H1 (cell line): Measurements from ENCODE around the gene COL21A1. TPM values are rescaled to one million over a fixed set of nuclear protein-coding genes. Genes with fewer than 3 reads are reported as not detected.
"Not testable (repeated sequence)": the region's sequence is repeated elsewhere in the genome, so short reads cannot be mapped to it uniquely, and the experiment has no call there.

Experiments
- CTCF ChIA-PET: fragments of 300-600 bp; sonication (Branson Sonifier 250); formaldehyde crosslinking; loops from one replicate; lab custom pipeline; 2021; ENCODE audit not compliant: partially characterized antibody; lab: Charles Lee
- POLR2A ChIA-PET: fragments of 300-600 bp; sonication (Branson Sonifier 250); formaldehyde crosslinking; loops from one replicate; lab custom pipeline; 2021; ENCODE audit warnings: inconsistent platforms; ENCODE audit not compliant: partially characterized antibody; lab: Charles Lee
- DNase-seq, 2 experiments: peaks; one replicate each; pipeline versions ENCODE4 v3.0.0 to v3.0.0-alpha.2; 2010 to 2022; ENCODE audit warnings: low spot score in 2 of 2, low read depth in 1 of 2, mixed read lengths in 1 of 2
- FAIRE-seq: peaks from 2 replicates; lab custom pipeline; 2011; peaks lifted over from hg19 to GRCh38; lab: Jason Lieb, UNC
- H2AFZ ChIP-seq: 2 replicates; pipeline ENCODE4 v1.8.1; 2012; ENCODE audit warnings: low read length, inconsistent platforms
- H2AK5ac ChIP-seq: 2 replicates; pipeline ENCODE4 v1.6.1; 2013; ENCODE audit warnings: low read depth, low read length
- H2BK120ac ChIP-seq: replicated peaks from 2 replicates; pipeline ENCODE3; 2013; ENCODE audit warnings: low read depth, low read length, inconsistent platforms
- H2BK12ac ChIP-seq: 2 replicates; pipeline ENCODE4 v1.6.1; 2013; ENCODE audit warnings: low read depth, low read length
- H2BK15ac ChIP-seq: 2 replicates; pipeline ENCODE4 v1.6.1; 2013; ENCODE audit warnings: low read length
- H2BK20ac ChIP-seq: 2 replicates; pipeline ENCODE4 v1.6.1; 2013; ENCODE audit warnings: low read length
- H2BK5ac ChIP-seq: 2 replicates; pipeline ENCODE4 v1.6.1; 2013; ENCODE audit warnings: low read depth, low read length
- H3K14ac ChIP-seq: 2 replicates; pipeline ENCODE4 v1.6.1; 2013; ENCODE audit warnings: inconsistent platforms; ENCODE audit not compliant: insufficient read length
- H3K18ac ChIP-seq: 2 replicates; pipeline ENCODE4 v1.6.1; 2013; ENCODE audit warnings: low read length; ENCODE audit errors: extremely low read depth
- H3K23ac ChIP-seq: 2 replicates; pipeline ENCODE4 v1.6.1; 2013; ENCODE audit warnings: inconsistent platforms; ENCODE audit not compliant: insufficient read length
- H3K23me2 ChIP-seq: 2 replicates; pipeline ENCODE4 v1.6.1; 2013; ENCODE audit warnings: low read depth, low read length
- H3K27ac ChIP-seq: 2 replicates; pipeline ENCODE4 v1.6.1; 2011; ENCODE audit warnings: low read depth, low read length, inconsistent platforms
- H3K27me3 ChIP-seq, 4 experiments: replicated peaks in 1 of 4; 1 replicate in 1 of 4; 2 replicates in 3 of 4; pipeline versions ENCODE4 v1.6.1 to v1.8.1; 2011 to 2013; ENCODE audit warnings: low read length in 3 of 4, mild to moderate bottlenecking in 3 of 4, inconsistent platforms in 2 of 4, mixed read lengths in 2 of 4, moderate library complexity in 1 of 4; ENCODE audit not compliant: control insufficient read depth in 3 of 4, insufficient read depth in 3 of 4; ENCODE audit errors: extremely low read depth in 1 of 4
- H3K36me3 ChIP-seq, 4 experiments: 2 replicates each; pipeline versions ENCODE4 v1.6.1 to v1.8.1; 2011 to 2013; ENCODE audit warnings: mild to moderate bottlenecking in 4 of 4, low read length in 3 of 4, moderate library complexity in 2 of 4, control low read depth in 1 of 4, inconsistent platforms in 1 of 4; ENCODE audit not compliant: insufficient read depth in 4 of 4, control insufficient read depth in 2 of 4
- H3K4ac ChIP-seq: replicated peaks from 2 replicates; pipeline ENCODE3; 2013; ENCODE audit warnings: low read length, low read depth, mixed read lengths, inconsistent platforms; ENCODE audit not compliant: insufficient read length
- H3K4me1 ChIP-seq, 4 experiments: replicated peaks in 1 of 4; 1 replicate in 1 of 4; 2 replicates in 3 of 4; pipeline versions ENCODE4 v1.6.1 to v1.8.1; 2011 to 2013; ENCODE audit warnings: low read length in 3 of 4, inconsistent platforms in 2 of 4, mixed read lengths in 1 of 4; ENCODE audit not compliant: insufficient read depth in 4 of 4, control insufficient read depth in 3 of 4
- H3K4me2 ChIP-seq, 2 experiments: 2 replicates each; pipeline versions ENCODE4 v1.6.1 to v1.8.1; 2011 to 2013; ENCODE audit warnings: low read depth in 2 of 2, low read length in 2 of 2, control low read depth in 1 of 2, inconsistent platforms in 1 of 2, mild to moderate bottlenecking in 1 of 2; ENCODE audit not compliant: insufficient read depth in 1 of 2
- H3K4me3 ChIP-seq, 4 experiments: fragments of 200-600, 300-600 bp in 1 of 4; sonication (generic), shearing (Covaris generic), sonication (Bioruptor Twin) in 1 of 4; 2 replicates each; pipeline versions ENCODE4 v1.5.1 to v1.8.1; 2011 to 2016; ENCODE audit warnings: low read length in 4 of 4, low read depth in 3 of 4, control low read depth in 2 of 4, inconsistent platforms in 2 of 4, mild to moderate bottlenecking in 2 of 4, mixed read lengths in 1 of 4, moderate library complexity in 1 of 4; ENCODE audit not compliant: insufficient read depth in 2 of 4; ENCODE audit errors: extremely low read depth in 1 of 4
- H3K56ac ChIP-seq: replicated peaks from 2 replicates; pipeline ENCODE3; 2013; ENCODE audit warnings: low read depth, mild to moderate bottlenecking, mixed read lengths, low read length, inconsistent platforms; ENCODE audit not compliant: insufficient read length
- H3K79me1 ChIP-seq: 2 replicates; pipeline ENCODE4 v1.6.1; 2013; ENCODE audit warnings: low read depth, low read length, control low read depth
- H3K79me2 ChIP-seq, 2 experiments: 2 replicates each; pipeline versions ENCODE4 v1.6.1 to v1.8.1; 2012 to 2013; ENCODE audit warnings: low read length in 2 of 2, mild to moderate bottlenecking in 2 of 2, inconsistent platforms in 1 of 2; ENCODE audit not compliant: insufficient read depth in 2 of 2, control insufficient read depth in 1 of 2
- H3K9ac ChIP-seq, 4 experiments: replicated peaks in 1 of 4; 1 replicate in 1 of 4; 2 replicates in 3 of 4; pipeline versions ENCODE4 v1.6.1 to v1.8.1; 2011 to 2013; ENCODE audit warnings: low read depth in 3 of 4, low read length in 3 of 4, control low read depth in 2 of 4, mild to moderate bottlenecking in 2 of 4, moderate library complexity in 2 of 4, inconsistent platforms in 1 of 4; ENCODE audit errors: extremely low read depth in 1 of 4
- H3K9me3 ChIP-seq, 2 experiments: 2 replicates each; pipeline versions ENCODE4 v1.6.1 to v1.8.1; 2012 to 2013; ENCODE audit warnings: mild to moderate bottlenecking in 2 of 2, moderate library complexity in 2 of 2, control low read depth in 1 of 2, inconsistent platforms in 1 of 2, low read depth in 1 of 2, low read length in 1 of 2, mixed read lengths in 1 of 2; ENCODE audit not compliant: insufficient read depth in 2 of 2
- H4K20me1 ChIP-seq, 2 experiments: replicated peaks in 1 of 2; 2 replicates each; pipeline versions ENCODE3 to v1.8.1; 2011 to 2013; ENCODE audit warnings: inconsistent platforms in 2 of 2, low read length in 2 of 2, mild to moderate bottlenecking in 1 of 2; ENCODE audit not compliant: insufficient read depth in 2 of 2, control insufficient read depth in 1 of 2
- H4K5ac ChIP-seq: 2 replicates; pipeline ENCODE4 v1.6.1; 2013; ENCODE audit warnings: low read length, low read depth, mixed read lengths, inconsistent platforms; ENCODE audit not compliant: insufficient read length
- H4K8ac ChIP-seq: 2 replicates; pipeline ENCODE4 v1.8.0; 2013; ENCODE audit warnings: mild to moderate bottlenecking, moderate library complexity, low read length, inconsistent platforms; ENCODE audit not compliant: insufficient read depth; ENCODE audit errors: extremely low read depth
- H4K91ac ChIP-seq: replicated peaks from 2 replicates; pipeline ENCODE3; 2013; ENCODE audit warnings: low read length, mixed read lengths, inconsistent platforms; ENCODE audit not compliant: insufficient read length
- WGBS, 2 experiments: shearing (Covaris generic) in 1 of 2; methylation state at CpG; one replicate each; pipeline versions ENCODE4 v1.1.6 to v1.1.7; 2013 to 2015; ENCODE audit warnings: low lambda C conversion rate in 2 of 2, mixed read lengths in 2 of 2, inconsistent platforms in 1 of 2, low coverage in 1 of 2, missing lambda C conversion rate in 1 of 2; ENCODE audit not compliant: insufficient replicate concordance in 2 of 2, insufficient coverage in 1 of 2, insufficient read length in 1 of 2; ENCODE audit errors: extremely low coverage in 1 of 2, missing lambda C conversion rate in 1 of 2; 5-methylcytosine and 5-hydroxymethylcytosine counted together
- polyA plus RNA-seq, 7 experiments: library from polyadenylated mRNA; depleted of rRNA in 3 of 7; stranded (reverse) in 5 of 7; unstranded in 2 of 7; fragments of >200 nt in 5 of 7; fragments of 200-250 nt in 2 of 7; gene quantifications; 1 replicate in 5 of 7; 2 replicates in 1 of 7; 4 replicates in 1 of 7; pipeline versions ENCODE4 v1.2.1 to v1.2.3, GENCODE V29; 2011 to 2013; ENCODE audit warnings: missing spikeins in 2 of 7, mixed read lengths in 2 of 7
- total RNA-seq: library from RNA; stranded (reverse); fragmentation: NEBNext Ultra II Directional; extraction: Animal tissue kit (Norgen Biotek cat#: 25700); gene quantifications from 2 replicates; pipeline ENCODE4 v1.2.1, GENCODE V29; 2021

COL21A1 gene
- total and polyA plus RNA-seq, 2 of the 8 experiments (the other 6 are each of a cell fraction or from before 2014, with no cell fraction given): 1.6 to 3.4 TPM

- H3K27ac ChIP-seq, H3K79me1 ChIP-seq, H2AFZ ChIP-seq, H4K20me1 ChIP-seq, H3K18ac ChIP-seq, POLR2A ChIA-PET, H3K14ac ChIP-seq, H3K9ac ChIP-seq, H3K4me3 ChIP-seq, H3K56ac ChIP-seq, H2BK5ac ChIP-seq, DNase-seq, H4K5ac ChIP-seq, H2BK20ac ChIP-seq, FAIRE-seq, H2BK120ac ChIP-seq, H3K79me2 ChIP-seq, H4K8ac ChIP-seq, H3K27me3 ChIP-seq, H2BK15ac ChIP-seq, H3K4ac ChIP-seq, H3K36me3 ChIP-seq, H3K4me2 ChIP-seq, H3K9me3 ChIP-seq, H3K4me1 ChIP-seq, H2AK5ac ChIP-seq, H2BK12ac ChIP-seq, H3K23ac ChIP-seq, H4K91ac ChIP-seq, H3K23me2 ChIP-seq: not testable (repeated sequence)
- CTCF ChIA-PET: interaction anchor here (1.3 kb wide), 1 partner anchor 279 kb away, joined by 3 read pairs; no protein-coding TSS in a partner anchor
- 93% methylated on average over 10 of the region's 10 CpGs; no CpG with 5 or more reads in 1 of the 2 experiments for WGBS, 2 experiments
Measured at GRCh38 chr6:56014039-56014438, 233.3 kb downstream of the COL21A1 start.
